NCI-H146 (cell line): ENCODE measurements around the gene KLRK1.
"Not testable (repeated sequence)": the region's sequence is repeated elsewhere in the genome, so short reads cannot be mapped to it uniquely, and the experiment has no call there.

Experiments
- DNase-seq: peaks from one replicate; lab custom pipeline; 2025; lab: John Stamatoyannopoulos, UW

The KLRK1 gene

GRCh38 chr12:10389904-10390303 is at the start of gene KLRK1:
KLRK1 (minus strand) TSS chr12:10390041; CDS start chr12:10388810, 1,231 bp downstream.
- no peak for DNase-seq

GRCh38 chr12:10437601-10438000 is 47.8 kb upstream of the KLRK1 start:
- not testable (repeated sequence) for DNase-seq

- peak; percentile 57 for DNase-seq
Measured at GRCh38 chr12:10435816-10436215, 46.0 kb upstream of the KLRK1 start, which contains the start of gene KLRC2. KLRC2 (minus strand) TSS chr12:10436010; CDS start chr12:10435986, 24 bp downstream.

GRCh38 chr12:10430623-10431022 is 40.8 kb upstream of the KLRK1 start:
- DNase-seq, result not testable (repeated sequence)

GRCh38 chr12:10425938-10426337 is 36.1 kb upstream of the KLRK1 start:
- peak; percentile 19 for DNase-seq

GRCh38 chr12:10424260-10424899 is 34.5 kb upstream of the KLRK1 start:
- peak; percentile 42 for DNase-seq

- not testable (repeated sequence) for DNase-seq
Measured at GRCh38 chr12:10422159-10422558, 32.3 kb upstream of the KLRK1 start.

- DNase-seq, result peak; percentile 49
Measured at GRCh38 chr12:10420334-10420733, 30.5 kb upstream of the KLRK1 start, which contains the start of gene KLRC3. KLRC3 (minus strand) TSS chr12:10420595; CDS start chr12:10420550, 45 bp downstream.

- peak; percentile 57 for DNase-seq
Measured at GRCh38 chr12:10409392-10409791, 19.6 kb upstream of the KLRK1 start, which contains the start of gene KLRC4. KLRC4 (minus strand) TSS chr12:10409757; CDS start chr12:10409575, 182 bp downstream.

GRCh38 chr12:10408842-10409241 is 19.0 kb upstream of the KLRK1 start:
- DNase-seq, result peak; percentile 22

GRCh38 chr12:10406725-10407124 is 16.9 kb upstream of the KLRK1 start:
- no peak for DNase-seq

- DNase-seq, result no peak
Measured at GRCh38 chr12:10405294-10405693, 15.5 kb upstream of the KLRK1 start.

GRCh38 chr12:10404798-10405197 is 15.0 kb upstream of the KLRK1 start:
- no peak for DNase-seq

- no peak for DNase-seq
Measured at GRCh38 chr12:10400829-10401228, 11.0 kb upstream of the KLRK1 start.

- DNase-seq, result no peak
Measured at GRCh38 chr12:10398168-10398567, 8.3 kb upstream of the KLRK1 start.

GRCh38 chr12:10397296-10397695 is 7.5 kb upstream of the KLRK1 start:
- peak; percentile 76 for DNase-seq

- peak; percentile 61 for DNase-seq
Measured at GRCh38 chr12:10396176-10396575, 6.3 kb upstream of the KLRK1 start.

- DNase-seq, result peak; percentile 99
Measured at GRCh38 chr12:10395390-10395998, 5.7 kb upstream of the KLRK1 start.

- not testable (repeated sequence) for DNase-seq
Measured at GRCh38 chr12:10394531-10395152, 4.8 kb upstream of the KLRK1 start.

- peak; percentile 40 for DNase-seq
Measured at GRCh38 chr12:10393291-10393690, 3.5 kb upstream of the KLRK1 start.

GRCh38 chr12:10392394-10392930 is 2.6 kb upstream of the KLRK1 start:
- DNase-seq, result peak; percentile 89

GRCh38 chr12:10390991-10391390 is 1.1 kb upstream of the KLRK1 start:
- DNase-seq, result not testable (repeated sequence)
